ENCODE data around the gene EEF2KMT. TPM values are rescaled to one million over a fixed set of nuclear protein-coding genes. Genes with fewer than 3 reads are reported as not detected.

Gene EEF2KMT
- total and polyA plus RNA-seq, 2 of the 8 experiments (the other 6 are each of a cell fraction or from before 2014, with no cell fraction given) = 35.8 to 37.0 TPM

DNA sequence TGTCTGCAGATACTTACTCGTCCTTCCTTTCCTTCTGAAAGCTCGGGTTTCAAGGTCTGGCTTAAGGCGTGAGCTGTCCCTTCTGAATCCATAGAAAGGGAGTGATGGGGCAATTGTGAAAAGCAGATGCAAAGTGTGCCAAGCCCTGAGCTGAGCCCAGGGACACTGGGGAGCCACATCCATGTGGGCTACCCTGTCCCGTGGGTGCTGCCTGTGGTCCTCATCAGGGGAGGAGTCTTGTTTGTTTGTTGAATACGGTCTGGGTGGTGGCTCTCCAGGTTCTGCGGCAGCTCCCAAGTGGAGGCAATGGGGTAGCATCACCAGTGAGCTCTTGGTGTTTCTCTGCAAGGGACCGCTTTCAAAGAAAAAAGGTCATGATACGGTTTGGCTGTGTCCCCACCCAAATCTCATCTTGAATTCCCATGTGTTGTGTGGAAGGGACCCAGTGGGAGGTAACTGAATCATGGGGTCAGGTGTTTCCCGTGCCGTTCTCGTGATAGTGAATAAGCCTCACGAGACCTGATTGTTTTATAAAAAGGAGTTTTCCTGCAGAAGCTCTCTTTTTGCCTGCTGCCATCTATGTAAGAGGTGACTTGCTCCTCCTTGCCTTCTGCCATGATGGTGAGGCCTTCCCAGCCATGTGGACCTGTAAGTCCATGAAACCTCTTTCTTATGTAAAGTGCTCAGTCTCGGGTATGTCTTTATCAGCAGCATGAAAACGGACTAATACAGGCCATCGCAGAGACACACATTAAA is 27.0 kb downstream of the EEF2KMT start:
- H3K23me2 ChIP-seq (ENCODE audit: low read depth, low read length) = peaks cover 6% of the 10 kb centered on the region
- no peak overlapping the region for H3K4me3 ChIP-seq (ENCODE audit: extremely low read depth in 1 of 4, insufficient read depth in 2 of 4, low read depth in 3 of 4, low read length in 4 of 4)
- WGBS, 2 experiments (ENCODE audit: extremely low coverage in 1 of 2, insufficient coverage in 1 of 2, insufficient read length in 1 of 2, insufficient replicate concordance in 2 of 2, low coverage in 1 of 2, low lambda C conversion rate in 2 of 2, missing lambda C conversion rate in 1 of 2) = 83% methylated on average over 15 of the region's 15 CpGs; no CpG with 5 or more reads in 1 of the 2 experiments
- no peak overlapping the region for H2BK15ac ChIP-seq (ENCODE audit: low read length)
- H3K56ac ChIP-seq (replicated peaks; ENCODE audit: insufficient read length, low read depth, low read length) = no peak overlapping the region
- H4K5ac ChIP-seq (ENCODE audit: insufficient read length, low read depth, low read length) = no peak overlapping the region
- H3K4ac ChIP-seq (replicated peaks; ENCODE audit: insufficient read length, low read depth, low read length) = no peak overlapping the region
- peaks cover 0 to 11% (median 5%) of the 10 kb centered on the region in 4 experiments; a peak in 4 of 8 replicates for H3K36me3 ChIP-seq (ENCODE audit: control insufficient read depth in 2 of 4, insufficient read depth in 4 of 4, low read length in 3 of 4)
- H3K14ac ChIP-seq (ENCODE audit: insufficient read length) = no peak overlapping the region
- no peaks in the 10 kb centered on the region for H3K9me3 ChIP-seq (ENCODE audit: insufficient read depth in 2 of 2, low read depth in 1 of 2, low read length in 1 of 2)
- no peak overlapping the region for H2BK20ac ChIP-seq (ENCODE audit: low read length)
- DNase-seq (ENCODE audit: low read depth in 1 of 2, low spot score in 2 of 2) (no peak), FAIRE-seq (no peak)
- no peak overlapping the region for H3K23ac ChIP-seq (ENCODE audit: insufficient read length)
- peaks cover 7 to 22% of the 10 kb centered on the region in 2 experiments for H3K79me2 ChIP-seq (ENCODE audit: control insufficient read depth in 1 of 2, insufficient read depth in 2 of 2, low read length in 2 of 2)
- peaks cover 0 to 6% (median 5%) of the 10 kb centered on the region in 4 experiments; a peak in 5 of 7 replicates for H3K4me1 ChIP-seq (replicated peaks in 1 of 4; ENCODE audit: control insufficient read depth in 3 of 4, insufficient read depth in 4 of 4, low read length in 3 of 4)
- H4K20me1 ChIP-seq (replicated peaks in 1 of 2; ENCODE audit: control insufficient read depth in 1 of 2, insufficient read depth in 2 of 2, low read length in 2 of 2) = peaks cover 0 to 1% of the 10 kb centered on the region in 2 experiments
- no peak overlapping the region for H3K18ac ChIP-seq (ENCODE audit: extremely low read depth, low read length)
- no peak overlapping the region for H2AK5ac ChIP-seq (ENCODE audit: low read depth, low read length)
- H3K9ac ChIP-seq (replicated peaks in 1 of 4; ENCODE audit: extremely low read depth in 1 of 4, low read depth in 3 of 4, low read length in 3 of 4) = no peak overlapping the region
- no peak overlapping the region for H2BK5ac ChIP-seq (ENCODE audit: low read depth, low read length)
- H2AFZ ChIP-seq (ENCODE audit: low read length) = no peak overlapping the region
- 0 out of 7 replicates have a peak, but pooled peaks cover 0 to 3% (median 0%) of the 10 kb centered on the region in 4 experiments for H3K27me3 ChIP-seq (replicated peaks in 1 of 4; ENCODE audit: control insufficient read depth in 3 of 4, extremely low read depth in 1 of 4, insufficient read depth in 3 of 4, low read length in 3 of 4)
- peak overlapping the region; percentile 62; the same call in 1 of the 2 replicates for H4K8ac ChIP-seq (ENCODE audit: extremely low read depth, insufficient read depth, low read length)
- H2BK120ac ChIP-seq (replicated peaks; ENCODE audit: low read depth, low read length) = no peak overlapping the region
- H4K91ac ChIP-seq (replicated peaks; ENCODE audit: insufficient read length, low read length) = peak overlapping the region; percentile 52
- ChIA-PET POLR2A (ENCODE audit: partially characterized antibody) (interaction anchor here (0.9 to 2.5 kb wide), 3 partner anchors 10 to 28 kb away, joined by 3 to 12 read pairs (median 3); no protein-coding TSS in a partner anchor), CTCF (ENCODE audit: partially characterized antibody) (interaction anchor here (1.1 to 27.9 kb wide), 2 partner anchors 17 to 96 kb away, joined by 3 to 625 read pairs; partner anchors contain the start of gene C16orf89)
- peaks cover 4% of the 10 kb centered on the region; the same call in 1 of the 2 replicates for H3K79me1 ChIP-seq (ENCODE audit: low read depth, low read length)
- H3K4me2 ChIP-seq (ENCODE audit: insufficient read depth in 1 of 2, low read depth in 2 of 2, low read length in 2 of 2) = no peak overlapping the region
- no peak overlapping the region for H3K27ac ChIP-seq (ENCODE audit: low read depth, low read length)
- no peak overlapping the region for H2BK12ac ChIP-seq (ENCODE audit: low read depth, low read length)
- TF ChIP-seq NANOG (IDR thresholded peaks at IDR 0.05; ENCODE audit: insufficient read depth, low read depth, low read length, poor library complexity, severe bottlenecking) = no peak
- TF ChIP-seq SIN3A (conservative IDR thresholded peaks at IDR 0.05 in 1 of 2, IDR thresholded peaks at IDR 0.05 in 1 of 2; ENCODE audit: low read depth in 1 of 2, low read length in 2 of 2) = no peak
- no peak for TF ChIP-seq KDM5A (IDR thresholded peaks at IDR 0.05; ENCODE audit: low read length)
- no peak for TF ChIP-seq GABPA (IDR thresholded peaks at IDR 0.05; ENCODE audit: borderline replicate concordance, insufficient read depth, low read length)
- no peak for TF ChIP-seq GTF2F1 (IDR thresholded peaks at IDR 0.05; ENCODE audit: borderline replicate concordance, low read depth, low read length)
- TF ChIP-seq MAX (IDR thresholded peaks at IDR 0.05) = no peak
- TF ChIP-seq SRF (IDR thresholded peaks at IDR 0.05; ENCODE audit: low read depth, low read length) = no peak
- no peak for TF ChIP-seq TCF12 (IDR thresholded peaks at IDR 0.05; ENCODE audit: low read depth, low read length)
- no peak for TF ChIP-seq TAF7 (optimal IDR thresholded peaks at IDR 0.05; ENCODE audit: borderline replicate concordance, low read depth, low read length)
- no peak for TF ChIP-seq EGR1 (IDR thresholded peaks at IDR 0.05; ENCODE audit: borderline replicate concordance, low read depth, low read length)
- no peak for TF ChIP-seq TAF1 (IDR thresholded peaks at IDR 0.05; ENCODE audit: low read depth, low read length)
- no peak for TF ChIP-seq SP4 (IDR thresholded peaks at IDR 0.05; ENCODE audit: low read length)

Measured in H1 (cell line).